Measurements from ENCODE around the gene TMEM255B. TPM values are rescaled to one million over a fixed set of nuclear protein-coding genes. Genes with fewer than 3 reads are reported as not detected.

The TMEM255B gene
- total RNA-seq, 1 donor from 2014 or later = 2.2 TPM

GRCh38 chr13:113853518-113854237, 94.7 kb downstream of the TMEM255B start:
- no peak overlapping the region for H3K27ac Mint-ChIP-seq
- DNase-seq (ENCODE audit: low spot score) = no peak

DNA sequence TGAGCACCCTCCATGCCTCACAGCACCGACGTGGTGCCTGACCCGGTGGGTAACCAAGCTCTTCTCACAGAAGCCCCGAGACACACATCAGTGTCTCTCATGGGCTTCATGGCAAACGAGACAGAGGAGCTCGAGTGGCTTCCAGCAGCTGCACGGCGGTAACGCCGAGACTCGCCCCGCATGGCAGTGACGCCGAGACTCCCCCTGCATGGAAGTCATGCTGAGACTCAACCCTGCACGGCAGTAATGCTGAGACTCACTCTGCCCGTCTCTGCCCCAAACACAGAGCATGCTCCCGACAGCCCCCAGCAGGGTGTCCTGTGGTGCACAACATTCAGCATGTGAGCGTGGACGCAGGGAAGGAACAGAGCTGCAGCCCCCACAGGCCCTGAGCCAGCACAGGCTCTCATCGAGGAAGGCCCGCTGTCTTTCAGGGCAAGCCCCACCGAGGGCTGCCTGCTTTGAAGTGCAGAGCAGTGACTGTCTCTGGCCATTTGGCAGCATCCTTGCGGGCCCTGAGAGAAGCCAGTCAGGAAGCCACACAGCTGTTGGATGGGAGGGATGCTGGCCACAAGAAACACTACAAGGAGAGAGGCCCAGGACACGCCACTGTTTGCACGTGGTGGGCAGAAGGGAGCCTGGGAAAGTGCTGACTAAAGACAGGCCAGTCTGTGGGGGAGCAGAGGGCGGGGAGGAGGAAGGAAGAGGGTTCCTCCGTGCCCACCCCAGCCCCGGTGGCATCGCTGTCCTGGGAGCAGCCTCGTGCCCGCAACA, 95.4 kb downstream of the TMEM255B start:
- H3K4me3 Mint-ChIP-seq = no peak overlapping the region
- intact Hi-C loops (cut with micrococcal nuclease) = no loop called here
- H3K9me3 Mint-ChIP-seq = peaks cover 11% of the 10 kb centered on the region
- no peaks in the 10 kb centered on the region for H3K36me3 Mint-ChIP-seq (ENCODE audit: low read depth)
- no peaks in the 10 kb centered on the region for H3K27me3 Mint-ChIP-seq (ENCODE audit: insufficient read depth)
- DNase-seq (ENCODE audit: low spot score) = no peak
- no peaks in the 10 kb centered on the region for H3K4me1 Mint-ChIP-seq (ENCODE audit: low read depth)
- H3K27ac Mint-ChIP-seq = no peak overlapping the region

More at GRCh38 chr13:113853518-113854237, 94.7 kb downstream of the TMEM255B start:
- H3K4me1 Mint-ChIP-seq (ENCODE audit: low read depth) = no peaks in the 10 kb centered on the region
- H3K36me3 Mint-ChIP-seq (ENCODE audit: low read depth) = no peaks in the 10 kb centered on the region
- H3K4me3 Mint-ChIP-seq = no peak overlapping the region
- no peaks in the 10 kb centered on the region for H3K27me3 Mint-ChIP-seq (ENCODE audit: insufficient read depth)
- intact Hi-C loops (cut with micrococcal nuclease) = no loop called here
- peaks cover 4% of the 10 kb centered on the region for H3K9me3 Mint-ChIP-seq

- no peaks in the 10 kb centered on the region for H3K27me3 Mint-ChIP-seq (ENCODE audit: insufficient read depth)
- no peak for DNase-seq (ENCODE audit: low spot score)
- intact Hi-C loops (cut with micrococcal nuclease) = no loop called here
Measured at GRCh38 chr13:113855012-113855921, 96.2 kb downstream of the TMEM255B start.

DNA sequence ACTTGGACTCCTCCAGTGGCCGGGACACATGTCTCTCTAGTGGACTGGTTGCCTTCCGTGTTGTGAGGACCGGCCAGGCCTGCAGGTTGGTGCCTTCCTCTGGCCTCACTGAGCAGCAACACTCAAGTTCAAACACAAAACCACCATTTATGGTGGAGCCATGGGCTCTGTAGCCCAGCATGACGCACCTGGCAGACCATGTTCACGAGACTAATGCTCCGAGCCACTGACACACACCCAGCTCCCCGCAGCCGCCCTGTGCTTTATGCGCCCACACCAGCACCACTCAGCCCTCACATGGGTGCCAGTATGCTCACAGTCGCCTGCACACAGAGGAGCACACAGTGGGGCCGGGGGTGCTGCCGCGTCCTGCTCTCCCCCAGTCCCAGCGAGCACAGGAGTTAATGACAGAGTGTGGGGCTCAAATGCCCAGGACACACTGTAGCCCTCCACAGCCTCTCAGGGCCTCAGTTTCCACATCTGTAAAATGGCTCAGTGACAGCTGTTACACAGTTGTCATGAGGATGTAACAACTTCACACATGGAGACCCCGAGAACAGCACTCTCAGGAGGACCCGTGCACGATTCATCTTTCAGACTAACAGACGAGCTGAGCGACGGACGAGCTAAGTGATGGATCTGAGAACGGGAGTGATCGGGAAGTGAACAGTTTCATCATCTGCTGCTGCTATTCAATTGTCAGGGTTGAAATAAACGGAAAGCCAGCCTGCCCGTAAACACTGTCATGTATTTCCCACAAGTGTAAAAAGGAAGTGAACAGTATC, 97.1 kb downstream of the TMEM255B start:
- Mint-ChIP-seq H3K27me3 (ENCODE audit: insufficient read depth) (peaks cover 2% of the 10 kb centered on the region), H3K4me1 (ENCODE audit: low read depth) (no peaks in the 10 kb centered on the region), H3K36me3 (ENCODE audit: low read depth) (no peaks in the 10 kb centered on the region), H3K27ac (no peak overlapping the region), H3K9me3 (peaks cover 12% of the 10 kb centered on the region), H3K4me3 (no peak overlapping the region)
- no peak for DNase-seq (ENCODE audit: low spot score)
- intact Hi-C loops (cut with micrococcal nuclease) = no loop called here

More at GRCh38 chr13:113855012-113855921, 96.2 kb downstream of the TMEM255B start:
- peaks cover 12% of the 10 kb centered on the region for H3K9me3 Mint-ChIP-seq
- H3K4me3 Mint-ChIP-seq = no peak overlapping the region
- H3K36me3 Mint-ChIP-seq (ENCODE audit: low read depth) = no peaks in the 10 kb centered on the region
- H3K4me1 Mint-ChIP-seq (ENCODE audit: low read depth) = no peaks in the 10 kb centered on the region
- H3K27ac Mint-ChIP-seq = no peak overlapping the region

DNA sequence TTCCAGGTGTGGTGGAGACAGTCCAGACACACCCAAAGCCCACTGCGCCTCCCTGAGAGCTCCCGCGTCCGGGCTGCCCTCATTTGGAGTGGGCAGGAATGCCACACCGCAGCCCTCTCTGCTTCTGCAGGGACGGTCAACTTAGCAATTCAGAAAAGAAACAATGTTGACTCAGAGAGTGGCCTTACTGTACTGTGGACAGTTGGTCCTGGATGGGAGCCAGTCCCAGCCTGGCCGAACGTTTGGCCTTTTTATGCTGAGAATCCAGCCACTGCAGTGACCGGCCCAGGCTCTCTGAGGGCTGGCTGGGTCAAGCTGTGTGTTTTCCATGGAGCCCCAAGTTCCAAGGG, 97.7 kb downstream of the TMEM255B start:
- Mint-ChIP-seq H3K9me3 (peaks cover 12% of the 10 kb centered on the region), H3K27ac (no peak overlapping the region), H3K36me3 (ENCODE audit: low read depth) (no peaks in the 10 kb centered on the region), H3K27me3 (ENCODE audit: insufficient read depth) (peaks cover 6% of the 10 kb centered on the region), H3K4me3 (no peak overlapping the region), H3K4me1 (ENCODE audit: low read depth) (no peaks in the 10 kb centered on the region)
- no peak for DNase-seq (ENCODE audit: low spot score)
- intact Hi-C loops (cut with micrococcal nuclease) = no loop called here

- no peaks in the 10 kb centered on the region for H3K36me3 Mint-ChIP-seq (ENCODE audit: low read depth)
- intact Hi-C loops (cut with micrococcal nuclease) = no loop called here
- no peak overlapping the region for H3K4me3 Mint-ChIP-seq
- H3K27me3 Mint-ChIP-seq (ENCODE audit: insufficient read depth) = peaks cover 11% of the 10 kb centered on the region
- no peak for DNase-seq (ENCODE audit: low spot score)
- no peak overlapping the region for H3K27ac Mint-ChIP-seq
- H3K4me1 Mint-ChIP-seq (ENCODE audit: low read depth) = no peaks in the 10 kb centered on the region
- H3K9me3 Mint-ChIP-seq = peaks cover 12% of the 10 kb centered on the region
Measured at GRCh38 chr13:113857531-113858195, 98.6 kb downstream of the TMEM255B start.

DNA sequence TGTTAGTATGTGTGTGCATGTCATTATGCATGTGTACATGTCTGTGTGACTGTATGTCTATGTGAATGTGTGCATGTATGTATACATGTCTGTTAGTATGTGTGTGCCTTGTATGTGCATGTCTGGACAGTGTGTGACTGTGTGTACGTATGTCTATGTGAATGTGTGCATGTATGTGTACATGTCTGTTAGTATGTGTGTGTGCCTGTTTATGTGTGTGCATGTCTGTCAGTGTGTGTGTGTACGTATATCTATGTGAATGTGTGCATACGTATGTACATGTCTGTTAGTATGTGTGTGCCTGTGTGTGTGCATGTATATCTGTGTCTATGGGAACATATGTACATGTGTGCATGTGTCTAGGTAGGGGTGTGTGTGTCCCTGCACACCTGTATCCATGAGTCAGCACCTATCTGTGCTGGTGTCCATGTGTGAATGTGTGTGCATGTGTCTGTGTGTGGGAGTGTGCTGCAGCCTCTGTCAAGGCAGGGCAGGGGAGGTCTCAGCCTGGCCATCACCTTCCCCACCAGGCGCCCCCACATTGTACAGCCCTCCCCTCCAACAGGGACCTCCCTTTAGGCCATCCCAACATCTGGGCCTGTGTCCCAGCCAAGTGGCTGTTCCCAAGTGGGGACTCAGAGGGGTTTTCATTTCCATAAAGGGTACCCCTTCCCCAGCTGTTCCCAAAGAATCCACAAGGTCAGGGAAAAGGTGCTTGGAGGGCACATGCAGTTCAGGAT, 100.5 kb downstream of the TMEM255B start:
- H3K4me1 Mint-ChIP-seq (ENCODE audit: low read depth) = peaks cover 5% of the 10 kb centered on the region
- DNase-seq (ENCODE audit: low spot score) = no peak
- no peaks in the 10 kb centered on the region for H3K36me3 Mint-ChIP-seq (ENCODE audit: low read depth)
- intact Hi-C loops (cut with micrococcal nuclease) = loop anchor here (5.0 kb wide), 1 partner anchor 368 kb away; no protein-coding TSS in a partner anchor
- H3K9me3 Mint-ChIP-seq = peaks cover 12% of the 10 kb centered on the region
- no peak overlapping the region for H3K4me3 Mint-ChIP-seq
- no peak overlapping the region for H3K27ac Mint-ChIP-seq
- H3K27me3 Mint-ChIP-seq (ENCODE audit: insufficient read depth) = peaks cover 15% of the 10 kb centered on the region

GRCh38 chr13:113860051-113860664, 101.1 kb downstream of the TMEM255B start:
- H3K36me3 Mint-ChIP-seq (ENCODE audit: low read depth) = no peaks in the 10 kb centered on the region
- H3K4me1 Mint-ChIP-seq (ENCODE audit: low read depth) = peaks cover 5% of the 10 kb centered on the region
- no peak for DNase-seq (ENCODE audit: low spot score)
- intact Hi-C loops (cut with micrococcal nuclease) = loop anchor here (5.0 kb wide), 1 partner anchor 367 kb away; no protein-coding TSS in a partner anchor
- H3K27ac Mint-ChIP-seq = no peak overlapping the region
- peaks cover 12% of the 10 kb centered on the region for H3K9me3 Mint-ChIP-seq
- H3K4me3 Mint-ChIP-seq = peak overlapping the region; percentile 59
- H3K27me3 Mint-ChIP-seq (ENCODE audit: insufficient read depth) = peaks cover 22% of the 10 kb centered on the region

GRCh38 chr13:113860665-113861432, 101.8 kb downstream of the TMEM255B start:
- peaks cover 5% of the 10 kb centered on the region for H3K4me1 Mint-ChIP-seq (ENCODE audit: low read depth)
- no peak overlapping the region for H3K27ac Mint-ChIP-seq
- no peaks in the 10 kb centered on the region for H3K36me3 Mint-ChIP-seq (ENCODE audit: low read depth)
- H3K9me3 Mint-ChIP-seq = peaks cover 12% of the 10 kb centered on the region
- peaks cover 29% of the 10 kb centered on the region for H3K27me3 Mint-ChIP-seq (ENCODE audit: insufficient read depth)
- DNase-seq (ENCODE audit: low spot score) = no peak
- intact Hi-C loops (cut with micrococcal nuclease) = loop anchor here (5.0 kb wide), 1 partner anchor 366 kb away; no protein-coding TSS in a partner anchor
- peak overlapping the region; percentile 59 for H3K4me3 Mint-ChIP-seq

- Mint-ChIP-seq H3K4me3 (no peak overlapping the region), H3K9me3 (peaks cover 12% of the 10 kb centered on the region), H3K27ac (no peak overlapping the region), H3K27me3 (ENCODE audit: insufficient read depth) (peaks cover 31% of the 10 kb centered on the region), H3K4me1 (ENCODE audit: low read depth) (peaks cover 5% of the 10 kb centered on the region), H3K36me3 (ENCODE audit: low read depth) (no peaks in the 10 kb centered on the region)
- no peak for DNase-seq (ENCODE audit: low spot score)
- intact Hi-C loops (cut with micrococcal nuclease) = loop anchor here (5.0 kb wide), 1 partner anchor 366 kb away; no protein-coding TSS in a partner anchor
Measured at GRCh38 chr13:113861433-113862030, 102.5 kb downstream of the TMEM255B start.

Data from activated T-helper 1 cell treated with anti-CD3 and anti-CD28 coated beads, Interleukin-12 subunit alpha, Interleukin-12 subunit beta, Interleukin-2, Interleukin-4 antibody, amounts not matched to agents 30 ng/mL and 10 ng/mL and 1 ng/mL, durations not matched to agents 14 hours and 24 hours and 36 hours (primary cell).